Suprapubic skin (tissue), 4 donors: Measurements from ENCODE around the gene GSTA2. TPM values are rescaled to one million over a fixed set of nuclear protein-coding genes. Genes with fewer than 3 reads are reported as not detected.
"Not testable (repeated sequence)": the region's sequence is repeated elsewhere in the genome, so short reads cannot be mapped to it uniquely, and the experiment has no call there.

ENCODE experiments used
- DNase-seq, 2 donors: peaks; one replicate each; pipeline ENCODE4 v3.0.0-alpha.2; 2019; ENCODE audit warnings: low spot score in 2 of 2
- H3K27ac ChIP-seq: fragments of 200-600 bp; sonication (generic); one replicate; pipeline ENCODE4 v1.5.1; 2019
- H3K27me3 ChIP-seq: fragments of 200-600 bp; sonication (generic); one replicate; pipeline ENCODE4 v1.5.1; 2019
- H3K36me3 ChIP-seq: fragments of 200-600 bp; sonication (generic); one replicate; pipeline ENCODE4 v1.5.1; 2019
- H3K4me1 ChIP-seq: fragments of 200-600 bp; sonication (generic); one replicate; pipeline ENCODE4 v1.5.1; 2019
- H3K4me3 ChIP-seq: fragments of 200-600 bp; sonication (generic); one replicate; pipeline ENCODE4 v1.5.1; 2019; ENCODE audit warnings: mild to moderate bottlenecking
- H3K9me3 ChIP-seq: fragments of 200-600 bp; sonication (generic); one replicate; pipeline ENCODE4 v1.5.1; 2019
- EP300 ChIP-seq: sonication (generic); formaldehyde crosslinking; IDR thresholded peaks from one replicate; pipeline ENCODE4 v1.6.1; 2017; ENCODE audit warnings: antibody characterized with exemption
- POLR2A ChIP-seq, 2 donors: fragments of 450-650 bp; IDR thresholded peaks; one replicate each; pipeline ENCODE4 v1.6.1; 2017; ENCODE audit warnings: antibody characterized with exemption in 2 of 2, mild to moderate bottlenecking in 2 of 2, moderate library complexity in 2 of 2
- POLR2AphosphoS5 ChIP-seq, 3 donors: sonication (generic); formaldehyde crosslinking; IDR thresholded peaks; one replicate each; pipeline ENCODE4 v1.6.1; 2017; ENCODE audit warnings: antibody characterized with exemption in 3 of 3
- WGBS: methylation state at CpG from one replicate; pipeline ENCODE4 v1.1.5; 2018; 5-methylcytosine and 5-hydroxymethylcytosine counted together
- total RNA-seq, 4 donors: library from RNA; depleted of rRNA; stranded (reverse); fragments of >200 nt; gene quantifications; one replicate each; pipeline ENCODE4 v1.1.0, GENCODE V29; 2016
- TF ChIP-seq, protein P1 (sequence below), 2 donors: fragments of 200-600 bp in 1 of 2; fragments of 450-650 bp in 1 of 2; sonication (generic) in 1 of 2; IDR thresholded peaks; one replicate each; pipeline ENCODE4 v1.5.1; 2016 to 2019; ENCODE audit warnings: antibody characterized with exemption in 2 of 2, mild to moderate bottlenecking in 1 of 2, moderate library complexity in 1 of 2

GSTA2 gene
- total RNA-seq, 4 donors from 2014 or later: not detected

GRCh38 chr6:52707963-52708680, 55.2 kb downstream of the GSTA2 start:
- WGBS: 81% methylated on average over 3 of the region's 3 CpGs
- TF ChIP-seq, protein P1, sequence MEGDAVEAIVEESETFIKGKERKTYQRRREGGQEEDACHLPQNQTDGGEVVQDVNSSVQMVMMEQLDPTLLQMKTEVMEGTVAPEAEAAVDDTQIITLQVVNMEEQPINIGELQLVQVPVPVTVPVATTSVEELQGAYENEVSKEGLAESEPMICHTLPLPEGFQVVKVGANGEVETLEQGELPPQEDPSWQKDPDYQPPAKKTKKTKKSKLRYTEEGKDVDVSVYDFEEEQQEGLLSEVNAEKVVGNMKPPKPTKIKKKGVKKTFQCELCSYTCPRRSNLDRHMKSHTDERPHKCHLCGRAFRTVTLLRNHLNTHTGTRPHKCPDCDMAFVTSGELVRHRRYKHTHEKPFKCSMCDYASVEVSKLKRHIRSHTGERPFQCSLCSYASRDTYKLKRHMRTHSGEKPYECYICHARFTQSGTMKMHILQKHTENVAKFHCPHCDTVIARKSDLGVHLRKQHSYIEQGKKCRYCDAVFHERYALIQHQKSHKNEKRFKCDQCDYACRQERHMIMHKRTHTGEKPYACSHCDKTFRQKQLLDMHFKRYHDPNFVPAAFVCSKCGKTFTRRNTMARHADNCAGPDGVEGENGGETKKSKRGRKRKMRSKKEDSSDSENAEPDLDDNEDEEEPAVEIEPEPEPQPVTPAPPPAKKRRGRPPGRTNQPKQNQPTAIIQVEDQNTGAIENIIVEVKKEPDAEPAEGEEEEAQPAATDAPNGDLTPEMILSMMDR (IDR thresholded peaks at IDR 0.05): no peak
- TF ChIP-seq POLR2AphosphoS5 (IDR thresholded peaks at IDR 0.05) (no peak), POLR2A (IDR thresholded peaks at IDR 0.05) (no peak), EP300 (no peak)
- no peaks in the 10 kb centered on the region for H3K4me1 ChIP-seq

GRCh38 chr6:52706001-52706400, 57.3 kb downstream of the GSTA2 start:
- 87% methylated on average over 3 of the region's 3 CpGs for WGBS
- TF ChIP-seq POLR2AphosphoS5 (IDR thresholded peaks at IDR 0.05) (no peak), POLR2A (IDR thresholded peaks at IDR 0.05) (no peak), EP300 (no peak)
- TF ChIP-seq, protein P1 (IDR thresholded peaks at IDR 0.05): no peak
- Histone ChIP-seq H3K36me3 (no peaks in the 10 kb centered on the region), H3K9me3 (no peaks in the 10 kb centered on the region), H3K27ac (no peak overlapping the region), H3K4me3 (no peak overlapping the region), H3K4me1 (no peaks in the 10 kb centered on the region), H3K27me3 (no peaks in the 10 kb centered on the region)
- no peak for DNase-seq

More at GRCh38 chr6:52707963-52708680, 55.2 kb downstream of the GSTA2 start:
- no peaks in the 10 kb centered on the region for H3K36me3 ChIP-seq
- H3K9me3 ChIP-seq: no peaks in the 10 kb centered on the region
- no peaks in the 10 kb centered on the region for H3K27me3 ChIP-seq
- no peak overlapping the region for H3K4me3 ChIP-seq
- DNase-seq: no peak
- H3K27ac ChIP-seq: no peak overlapping the region

- DNase-seq, H3K27me3 ChIP-seq, H3K9me3 ChIP-seq, H3K36me3 ChIP-seq, H3K4me1 ChIP-seq, H3K4me3 ChIP-seq, H3K27ac ChIP-seq: not testable (repeated sequence)
- 91% methylated on average over 6 of the region's 6 CpGs for WGBS
These were observed 58.3 kb downstream of the GSTA2 start for GRCh38 chr6:52704781-52705502.

- Histone ChIP-seq H3K4me3 (no peak overlapping the region), H3K27ac (no peak overlapping the region), H3K9me3 (no peaks in the 10 kb centered on the region), H3K36me3 (no peaks in the 10 kb centered on the region), H3K4me1 (no peaks in the 10 kb centered on the region), H3K27me3 (no peaks in the 10 kb centered on the region)
- DNase-seq: no peak
- TF ChIP-seq EP300: no peak
- TF ChIP-seq, protein P1 (IDR thresholded peaks at IDR 0.05): no peak
These were observed 59.2 kb downstream of the GSTA2 start for GRCh38 chr6:52704060-52704459.

Other genes with a start within 250 kb of the GSTA2 start
- 10 to 100 TPM in 1 of 4 donors, 1 to 10 TPM in 3; 6.5 to 14.1 (median 7.2) TPM for gene TRAM2, start 186.4 kb downstream of the GSTA2 start, total RNA-seq
- gene TMEM14A, start 92.4 kb downstream of the GSTA2 start, total RNA-seq: 10 to 100 TPM; 10.1 to 15.7 (median 12.4) TPM
- not detected for gene GSTA1, start 40.3 kb upstream of the GSTA2 start, total RNA-seq
- not detected for gene GSTA5, start 77.3 kb upstream of the GSTA2 start, total RNA-seq
- 10 to 100 TPM; 12.4 to 17.4 (median 16.3) TPM for gene GSTA3, start 146.2 kb upstream of the GSTA2 start, total RNA-seq
- gene GSTA4, start 231.8 kb upstream of the GSTA2 start, total RNA-seq: 100 to 1,000 TPM; 108 to 164 (median 132) TPM